HUDEP-2 (cell line): Measurements from ENCODE around the gene TOR3A.
"Not testable (repeated sequence)": the region's sequence is repeated elsewhere in the genome, so short reads cannot be mapped to it uniquely, and the experiment has no call there.

ENCODE experiments used
- DNase-seq, 76 experiments: peaks; one replicate each; lab custom pipeline; 2025; ENCODE audit not compliant: unreplicated experiment in 76 of 76; lab: John Stamatoyannopoulos, UW

Gene TOR3A

DNA sequence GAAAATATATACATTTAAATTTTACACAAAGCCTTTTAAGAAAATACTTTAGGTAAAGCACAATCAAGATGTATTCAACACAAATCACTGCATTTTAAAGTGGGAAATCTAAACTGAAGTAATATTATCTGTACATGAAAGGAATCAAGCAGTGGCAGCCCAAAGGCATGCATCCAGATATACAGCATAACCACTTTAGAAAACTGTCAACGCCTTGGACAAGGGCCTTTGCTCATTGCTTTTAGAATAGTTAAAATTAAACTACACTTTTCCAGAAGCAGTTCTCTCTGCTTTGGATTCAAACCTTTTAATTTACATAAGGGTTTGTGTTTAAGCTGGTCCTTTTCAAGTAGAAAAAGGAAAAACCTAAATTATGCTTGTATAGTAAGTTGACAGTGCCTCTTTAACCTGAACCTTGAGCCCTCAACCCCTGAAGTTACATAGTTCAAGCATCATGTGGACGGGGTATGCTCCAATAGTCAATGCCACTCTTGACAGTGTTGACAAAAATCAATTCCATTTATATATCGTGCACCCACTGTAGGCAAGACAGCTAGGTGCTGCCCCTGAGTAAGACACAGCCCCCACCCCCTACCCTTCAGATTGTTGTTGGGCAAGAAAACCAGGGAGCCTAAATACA is 22.9 kb downstream of the TOR3A start:
- DNase-seq: no peak

DNA sequence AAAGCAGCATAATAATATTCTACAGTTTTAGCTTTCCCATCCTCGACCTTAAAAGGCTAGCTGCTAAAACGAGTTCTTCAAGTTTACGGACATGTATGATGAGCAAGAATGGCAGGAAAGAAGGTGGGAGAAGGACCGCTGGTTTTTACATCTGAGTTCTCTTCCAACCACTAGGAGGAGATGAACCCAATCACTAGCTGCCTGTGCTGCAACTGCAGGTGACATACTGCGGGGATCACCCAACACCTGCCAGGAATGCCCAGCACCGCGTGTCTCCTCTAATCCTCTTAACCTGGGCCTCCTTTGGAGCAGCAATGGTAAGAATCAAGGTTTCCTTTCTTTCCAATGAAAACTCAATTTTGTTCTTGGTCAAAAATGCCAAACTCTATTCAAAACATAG is 23.5 kb downstream of the TOR3A start:
- no peak for DNase-seq

DNA sequence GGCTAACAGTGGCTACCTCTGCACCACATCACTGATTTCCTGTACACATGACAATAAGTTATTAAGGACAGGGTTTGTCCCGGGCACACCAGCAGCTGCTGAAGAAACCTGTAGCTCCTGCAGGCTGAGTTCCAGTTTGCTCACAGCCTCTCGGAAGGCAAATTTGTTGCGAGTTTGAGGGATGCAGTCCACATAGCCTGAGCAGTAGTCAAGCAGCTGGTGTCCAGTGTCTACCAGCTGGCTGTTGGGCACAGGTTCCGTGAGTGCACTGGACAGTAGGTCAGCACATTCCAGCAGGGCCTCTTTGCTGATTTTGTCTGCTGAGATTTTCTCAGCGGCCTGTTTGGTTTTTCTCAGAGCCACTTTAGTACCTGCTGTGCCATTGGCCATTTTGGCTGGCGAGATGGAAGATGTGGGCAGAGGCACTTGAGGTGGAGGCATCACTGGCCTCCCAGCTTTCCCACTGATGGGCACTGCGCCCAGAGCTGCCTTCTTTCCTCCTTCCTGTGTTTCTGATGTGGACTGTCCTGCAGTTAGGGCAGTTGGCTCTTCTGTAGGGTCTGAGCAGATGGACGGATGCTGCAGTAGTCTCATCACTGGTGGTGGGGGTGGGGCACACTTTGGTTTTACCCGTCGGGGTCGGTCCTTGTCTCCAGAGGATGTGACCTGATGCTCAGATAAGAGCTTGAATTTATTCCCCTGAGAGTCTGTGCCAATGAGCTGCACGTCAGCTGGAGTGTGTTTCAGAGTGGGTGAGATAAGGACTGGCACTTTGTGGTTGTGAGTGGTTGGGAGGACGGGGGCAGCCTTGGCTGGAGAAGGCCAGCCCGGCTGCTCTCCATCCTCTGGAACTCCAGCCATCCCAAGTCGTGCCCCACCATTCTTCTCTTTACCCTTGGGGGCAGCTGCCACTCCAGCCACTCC is 26.1 kb downstream of the TOR3A start:
- peak in 58 of 76 experiments; percentile 9 to 73 (median 34) for DNase-seq

DNA sequence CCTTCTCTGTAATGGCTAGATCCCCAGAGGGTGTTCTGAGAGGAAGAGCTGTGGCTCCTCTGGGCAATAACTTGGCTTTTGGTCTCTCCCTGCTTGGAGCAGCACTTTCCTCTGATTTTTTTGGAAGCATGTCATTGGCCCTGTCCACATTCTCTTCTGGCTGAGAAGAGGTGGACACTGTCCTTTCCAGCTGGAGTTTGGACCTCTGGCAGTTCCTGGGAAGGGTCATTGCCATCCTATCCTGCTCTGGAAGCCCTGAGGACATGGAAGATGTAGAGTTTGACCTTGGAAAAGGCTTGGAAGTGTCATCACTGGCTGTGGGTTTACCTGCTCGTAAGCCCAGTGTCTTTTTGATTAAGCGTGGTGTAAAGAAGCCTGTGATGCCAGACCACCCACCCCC is 26.8 kb downstream of the TOR3A start:
- no peak for DNase-seq

DNA sequence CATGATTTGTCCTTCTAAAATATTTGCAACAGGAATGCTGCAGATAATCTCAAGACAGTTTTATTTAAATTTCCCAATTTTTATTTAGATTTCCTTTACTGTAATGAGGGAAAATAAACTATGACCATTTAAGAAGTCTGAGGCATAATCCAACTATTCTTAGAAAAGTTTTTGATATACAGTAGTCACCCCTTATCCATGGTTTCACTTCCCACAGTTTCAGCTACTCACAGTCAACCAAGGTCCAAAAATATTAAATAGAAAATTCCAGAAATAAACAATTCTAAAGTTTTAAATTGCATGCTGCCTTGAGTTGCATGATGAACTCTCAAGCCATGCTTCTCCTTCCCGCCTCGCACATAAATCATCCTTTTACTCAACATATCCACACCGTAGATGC is 33.3 kb downstream of the TOR3A start:
- no peak for DNase-seq

DNA sequence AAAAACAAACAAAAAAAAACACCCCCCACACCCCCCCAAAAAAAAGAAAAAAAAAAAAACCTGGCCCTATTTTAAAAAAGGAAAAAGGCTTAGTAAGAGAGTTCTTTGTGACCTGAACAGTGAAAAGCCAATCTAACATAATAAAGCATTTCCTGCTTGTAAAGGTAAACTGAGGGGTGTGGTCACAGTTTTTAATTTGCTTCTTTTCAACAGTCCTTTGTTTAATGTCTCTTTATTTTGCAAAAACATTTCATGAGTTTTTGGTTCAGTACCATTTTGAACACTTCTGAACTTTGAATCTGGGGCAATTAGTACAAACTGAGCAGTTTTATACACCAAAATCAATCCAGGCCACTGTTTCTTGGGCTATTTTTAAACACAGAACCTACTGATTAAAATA is 37.6 kb downstream of the TOR3A start:
- DNase-seq: no peak

DNA sequence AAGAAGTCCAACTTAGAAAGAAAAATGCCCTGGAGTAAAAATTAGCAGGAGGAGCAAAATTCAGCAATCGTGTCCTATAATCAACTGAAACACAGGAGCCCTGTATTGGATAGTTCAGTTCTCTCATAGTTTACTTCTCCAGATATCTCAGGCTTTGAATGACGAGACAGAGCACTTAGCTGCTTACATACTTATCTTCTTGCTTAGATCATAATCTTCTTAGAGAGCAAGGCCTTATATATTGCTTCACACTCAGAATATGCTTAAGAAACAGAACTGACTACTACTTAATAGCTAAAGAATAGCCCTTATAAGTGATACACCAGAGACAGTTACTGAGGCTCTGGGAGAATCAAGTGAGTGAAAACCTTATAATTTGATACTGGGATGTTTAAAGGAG is 38.9 kb downstream of the TOR3A start:
- DNase-seq: no peak

DNA sequence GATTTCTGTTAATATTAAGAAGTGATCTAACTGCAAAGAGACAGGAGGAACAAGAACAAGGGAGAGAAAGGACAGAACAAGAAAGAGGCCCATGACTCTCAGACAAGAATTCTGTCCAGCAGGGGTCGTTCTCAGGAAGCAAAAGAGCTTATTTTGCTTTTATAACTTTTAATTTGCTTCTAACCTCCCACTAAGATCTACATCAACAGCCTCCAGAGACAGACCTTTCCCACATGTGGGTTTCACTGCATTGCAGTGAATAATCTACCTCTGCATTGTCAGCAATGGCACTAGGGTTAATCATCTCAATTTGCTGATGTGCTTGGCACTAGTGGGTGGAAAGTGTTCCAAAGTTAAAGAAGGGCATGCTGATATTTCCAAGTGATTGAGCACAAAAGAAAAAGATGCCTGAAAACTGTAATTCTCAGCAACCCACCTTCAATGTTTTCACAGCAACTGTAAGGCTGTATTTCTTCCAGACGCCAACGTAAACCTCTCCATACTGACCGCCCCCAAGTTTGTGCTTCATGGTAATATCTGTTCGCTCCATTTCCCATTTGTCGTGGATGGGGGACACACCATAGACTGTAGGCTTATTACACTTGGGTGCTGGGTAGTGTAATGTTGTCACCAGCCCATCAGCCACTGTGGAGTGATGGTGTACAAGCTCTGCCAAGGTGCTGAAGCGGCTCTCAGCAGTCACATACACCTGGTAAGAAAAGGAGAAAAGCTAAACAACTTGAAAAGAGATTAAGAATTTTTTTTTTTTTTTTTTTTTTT is 39.5 kb downstream of the TOR3A start:
- DNase-seq: peak in 19 of 76 experiments; percentile 2 to 45 (median 19)

DNA sequence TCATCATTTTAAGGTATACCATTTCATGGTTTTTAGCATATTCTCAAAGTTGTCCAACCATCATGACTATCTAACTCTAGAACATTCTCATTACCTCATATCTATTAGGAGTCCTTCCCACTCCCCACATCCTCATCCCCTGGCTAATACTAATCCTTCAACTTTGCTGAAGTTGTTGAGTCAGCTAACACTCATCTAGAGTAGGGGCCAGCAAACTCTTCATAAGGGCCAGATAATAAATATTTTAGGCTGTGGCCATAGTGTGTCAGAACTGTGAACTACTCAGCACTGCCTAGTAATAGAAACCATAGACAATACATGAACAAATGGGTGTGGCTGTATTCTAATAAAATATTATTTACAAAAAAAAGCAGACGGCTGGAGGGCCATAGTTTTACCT is 43.0 kb downstream of the TOR3A start:
- no peak for DNase-seq

DNA sequence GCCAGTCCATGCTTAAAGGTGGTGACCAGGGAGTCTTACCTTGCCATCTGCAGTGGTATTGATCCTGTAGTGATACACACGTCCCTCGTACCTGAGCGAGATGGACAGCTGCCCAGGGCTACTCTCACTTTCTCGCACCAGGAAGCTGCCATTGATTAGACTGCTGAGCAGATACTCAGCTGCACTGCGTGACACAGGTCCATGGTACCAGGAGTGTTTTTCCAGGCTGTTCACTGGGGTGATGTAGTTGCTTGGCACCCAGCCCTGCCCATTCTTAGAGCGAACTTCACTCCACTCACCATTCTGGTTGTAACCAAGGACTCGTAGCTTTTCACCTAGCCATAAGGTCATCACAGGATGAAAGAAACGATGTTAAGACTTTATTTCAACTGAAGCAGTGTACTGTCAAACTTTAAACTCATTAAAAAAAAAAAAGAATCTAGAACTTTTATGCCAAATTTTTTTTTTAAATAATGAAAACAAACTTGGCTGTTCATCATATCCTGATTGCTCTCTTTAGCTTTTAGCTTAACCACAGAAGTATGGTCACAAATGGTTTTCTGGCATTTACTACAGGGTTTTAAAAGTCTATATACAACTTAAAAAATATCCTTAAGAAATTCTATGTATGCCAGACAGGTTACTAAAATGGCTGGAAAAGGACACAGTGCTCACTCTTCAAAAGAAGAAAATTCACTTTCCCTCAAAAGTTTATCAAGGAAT is 44.6 kb downstream of the TOR3A start:
- no peak for DNase-seq

DNA sequence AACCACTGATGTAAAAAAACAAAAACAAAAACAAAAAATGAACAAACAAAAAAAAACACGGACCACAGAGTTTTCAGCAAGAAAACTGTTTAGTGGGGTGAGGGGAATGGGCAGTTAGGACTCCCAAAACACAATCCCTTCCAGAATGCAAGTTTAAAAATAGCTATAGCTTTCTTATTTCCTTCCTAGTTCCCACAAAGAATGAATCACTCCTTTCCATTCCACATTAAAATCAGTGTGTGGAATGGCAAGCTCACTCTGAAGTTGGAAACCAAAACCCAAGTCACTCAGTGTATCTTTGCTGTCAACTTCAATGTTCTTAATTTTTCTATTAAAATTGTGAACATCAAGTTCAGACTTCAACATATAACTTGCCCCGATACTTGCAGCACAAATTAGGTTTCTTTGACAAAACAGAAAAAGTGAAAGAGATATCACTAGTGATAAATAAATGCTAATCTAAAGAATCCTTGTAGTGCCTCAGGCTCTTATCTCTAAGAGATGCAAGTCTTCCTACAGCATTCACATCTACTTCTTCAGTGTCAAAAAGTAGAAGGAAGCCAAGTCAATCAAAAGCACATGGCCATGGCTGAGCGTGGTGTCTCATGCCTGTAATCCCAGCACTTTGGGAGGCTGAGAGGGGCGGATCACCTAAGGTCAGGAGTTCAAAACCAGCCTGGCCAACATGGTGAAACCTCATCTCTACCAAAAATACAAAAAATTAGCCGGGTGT is 45.5 kb downstream of the TOR3A start:
- no peak for DNase-seq

DNA sequence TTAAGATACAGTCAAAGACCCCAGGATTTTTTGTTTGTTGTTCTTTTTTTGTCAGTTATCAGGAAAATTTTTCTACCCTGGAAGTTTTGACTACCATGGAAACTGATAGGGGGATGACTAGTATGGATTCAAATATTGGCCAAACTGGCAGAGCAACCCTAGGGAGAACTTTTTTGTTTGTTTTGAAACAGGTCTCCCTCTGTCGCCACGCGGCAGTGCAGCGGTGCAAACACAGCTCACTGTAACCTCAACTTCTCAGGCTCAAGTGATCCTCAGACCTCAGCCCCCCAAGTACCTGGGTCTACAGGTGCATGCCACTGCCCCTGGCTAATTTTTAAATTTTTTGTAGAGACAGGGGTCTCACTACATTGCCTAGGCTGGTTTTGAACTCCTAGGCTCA is 46.6 kb downstream of the TOR3A start:
- DNase-seq: no peak

DNA sequence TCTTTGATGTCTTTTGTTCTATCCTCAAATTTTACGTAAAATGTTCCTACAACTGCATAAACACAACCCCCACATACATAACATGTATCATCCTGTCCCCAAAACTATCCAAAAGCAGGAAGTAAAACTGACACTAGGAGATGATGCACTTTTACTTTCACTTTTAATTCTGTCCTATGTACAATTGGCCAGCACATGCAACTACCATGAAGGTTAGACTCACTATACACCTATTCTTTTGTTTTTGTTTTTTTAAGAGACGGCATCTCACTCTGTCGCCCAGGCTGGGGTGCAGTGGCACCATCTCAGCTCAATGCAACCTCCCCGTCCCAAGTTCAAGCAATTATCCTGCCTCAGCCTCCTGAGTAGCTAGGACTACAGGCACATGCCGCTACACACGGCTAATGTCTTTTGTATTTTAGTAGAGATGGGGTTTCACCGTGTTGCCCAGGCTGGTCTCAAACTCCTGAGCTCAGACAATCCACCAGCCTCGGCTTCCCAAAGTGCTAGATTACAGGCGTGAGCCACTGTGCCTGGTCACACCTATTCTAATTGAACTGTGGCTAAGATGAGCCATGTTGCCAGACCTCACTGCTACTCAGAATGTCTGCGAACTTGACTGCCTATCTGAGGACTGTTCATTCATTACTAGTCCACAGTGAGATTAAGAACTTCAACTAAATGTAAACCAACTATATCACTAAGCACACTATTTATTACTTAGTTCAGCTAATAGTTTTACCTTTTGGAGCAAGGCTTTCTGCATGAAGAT is 48.0 kb downstream of the TOR3A start:
- DNase-seq: peak in 7 of 76 experiments; percentile 2 to 23 (median 7)

DNA sequence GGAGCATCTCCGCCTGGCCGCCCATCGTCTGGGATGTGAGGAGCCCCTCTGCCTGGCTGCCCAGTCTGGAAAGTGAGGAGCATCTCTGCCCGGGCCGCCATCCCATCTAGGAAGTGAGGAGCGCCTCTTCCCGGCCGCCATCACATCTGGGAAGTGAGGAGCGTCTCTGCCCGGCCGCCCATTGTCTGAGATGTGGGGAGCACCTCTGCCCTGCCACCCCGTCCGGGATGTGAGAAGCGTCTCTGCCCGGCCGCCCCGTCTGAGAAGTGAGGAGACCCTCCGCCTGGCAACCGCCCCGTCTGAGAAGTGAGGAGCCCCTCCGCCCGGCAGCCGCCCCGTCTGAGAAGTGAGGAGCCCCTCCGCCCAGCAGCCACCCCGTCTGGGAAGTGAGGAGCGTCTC is 53.3 kb downstream of the TOR3A start:
- not testable (repeated sequence) for DNase-seq

DNA sequence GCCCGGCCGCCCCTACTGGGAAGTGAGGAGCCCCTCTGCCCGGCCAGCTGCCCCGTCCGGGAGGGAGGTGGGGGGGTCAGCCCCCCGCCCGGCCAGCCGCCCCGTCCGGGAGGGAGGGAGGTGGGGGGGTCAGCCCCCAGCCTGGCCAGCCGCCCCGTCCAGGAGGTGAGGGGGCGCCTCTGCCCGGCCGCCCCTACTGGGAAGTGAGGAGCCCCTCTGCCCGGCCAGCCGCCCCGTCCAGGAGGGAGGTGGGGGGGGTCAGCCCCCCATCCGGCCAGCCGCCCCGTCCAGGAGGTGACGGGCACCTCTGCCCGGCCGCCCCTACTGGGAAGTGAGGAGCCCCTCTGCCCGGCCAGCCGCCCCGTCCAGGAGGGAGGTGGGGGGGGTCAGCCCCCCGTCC is 53.8 kb downstream of the TOR3A start:
- DNase-seq: not testable (repeated sequence)

DNA sequence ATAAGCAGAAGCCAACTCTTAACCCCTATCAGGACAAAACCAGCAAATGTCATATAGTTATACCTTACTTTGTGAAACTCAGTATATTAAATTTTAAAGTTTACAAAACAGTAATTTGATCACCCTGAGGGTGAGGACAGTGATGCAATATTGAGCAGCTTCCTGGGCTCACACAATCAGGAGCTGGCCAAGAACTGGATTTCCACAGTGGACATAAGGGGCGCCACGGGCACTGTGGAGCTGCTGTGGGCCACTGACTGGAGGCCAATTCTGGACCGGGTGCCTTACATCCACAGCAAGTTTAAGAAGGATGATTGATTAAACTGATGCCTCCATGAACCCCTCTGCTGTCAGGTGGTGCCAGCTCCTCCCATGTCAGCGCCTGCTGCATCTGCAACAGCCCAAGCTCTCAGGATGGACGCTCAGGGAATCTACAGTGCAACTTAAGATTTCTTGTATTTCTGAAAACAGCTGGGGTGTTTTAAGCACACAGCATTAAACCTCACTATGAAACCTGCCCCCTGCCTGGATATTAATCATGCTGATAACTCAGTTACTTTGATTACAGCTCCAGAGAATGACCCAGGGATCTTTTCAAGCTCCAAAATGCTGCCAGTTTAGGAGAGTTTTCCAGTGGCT is 55.9 kb downstream of the TOR3A start:
- DNase-seq: no peak

DNA sequence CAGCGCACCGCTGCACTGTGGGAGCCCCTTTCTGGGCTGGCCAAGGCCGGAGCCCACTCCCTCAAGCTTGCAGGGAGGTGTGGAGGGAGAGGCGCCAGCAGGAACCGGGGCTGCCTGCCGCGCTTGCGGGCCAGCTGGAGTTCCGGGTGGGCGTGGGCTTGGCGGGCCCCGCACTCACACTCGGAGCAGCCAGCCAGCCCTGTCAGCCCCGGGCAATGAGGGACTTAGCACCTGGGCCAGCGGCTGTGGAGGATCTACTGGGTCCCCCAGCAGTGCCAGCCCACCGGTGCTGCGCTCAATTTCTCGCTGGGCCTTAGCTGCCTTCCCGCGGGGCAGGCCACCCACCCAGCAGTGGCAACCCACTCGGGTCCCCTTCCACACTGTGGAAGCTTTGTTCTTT is 56.9 kb downstream of the TOR3A start:
- not testable (repeated sequence) for DNase-seq

DNA sequence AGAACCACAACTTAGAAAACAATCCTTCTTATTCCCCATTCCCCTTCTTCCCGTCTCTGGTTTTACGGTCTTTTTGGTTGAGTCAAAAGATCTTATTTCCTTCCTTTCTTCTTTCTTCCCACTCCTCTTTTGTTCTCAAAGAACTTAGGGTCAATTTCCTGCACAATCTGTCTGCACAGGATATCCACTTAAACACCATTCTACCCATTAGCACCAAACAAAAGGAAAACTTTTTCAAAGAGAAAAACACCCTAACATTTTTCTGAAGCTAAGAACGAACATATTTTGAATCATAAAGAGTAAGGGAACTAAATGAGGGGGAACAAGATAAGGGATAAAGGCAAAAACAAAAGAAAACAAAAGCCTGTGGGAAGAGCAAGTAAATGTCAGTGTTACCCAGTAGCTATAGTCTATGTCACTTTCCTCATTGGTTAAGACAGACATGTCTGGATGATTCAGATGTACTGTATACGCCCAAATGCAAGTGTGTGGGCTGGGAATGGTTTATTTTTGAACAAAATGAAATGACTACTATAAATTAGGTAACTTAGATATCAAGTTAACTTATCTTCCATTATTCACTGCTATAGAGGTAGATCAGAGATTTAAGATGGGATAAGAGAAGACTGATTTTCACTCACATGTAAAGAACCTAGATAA is 59.9 kb downstream of the TOR3A start:
- DNase-seq: peak in 4 of 76 experiments; percentile 8 to 25 (median 18)
